Dermis microvascular lymphatic vessel endothelial cell (primary cell): ENCODE data around the gene EXOC6B. TPM values are rescaled to one million over a fixed set of nuclear protein-coding genes. Genes with fewer than 3 reads are reported as not detected.
A peak's percentile ranks its signal among the peaks of the same experiment; 100 is the strongest.
"Not testable (repeated sequence)": the region's sequence is repeated elsewhere in the genome, so short reads cannot be mapped to it uniquely, and the experiment has no call there.

ENCODE experiments used
- DNase-seq, 2 donors: peaks; one replicate each; pipeline versions ENCODE4 v3.0.0 to v3.0.0-alpha.2; 2010; ENCODE audit warnings: low read depth in 2 of 2
- total RNA-seq: library from RNA; depleted of rRNA; stranded (reverse); fragments of >200 nt; gene quantifications from 2 replicates; pipeline ENCODE4 v1.2.1, GENCODE V29; 2014

The EXOC6B gene
- total RNA-seq, 1 donor from 2014 or later = 12.1 TPM

- no peak for DNase-seq
These were observed 211.9 kb downstream of the EXOC6B start for GRCh38 chr2:72613931-72614330.

GRCh38 chr2:72612614-72613160 is 213.1 kb downstream of the EXOC6B start:
- DNase-seq = no peak

DNA sequence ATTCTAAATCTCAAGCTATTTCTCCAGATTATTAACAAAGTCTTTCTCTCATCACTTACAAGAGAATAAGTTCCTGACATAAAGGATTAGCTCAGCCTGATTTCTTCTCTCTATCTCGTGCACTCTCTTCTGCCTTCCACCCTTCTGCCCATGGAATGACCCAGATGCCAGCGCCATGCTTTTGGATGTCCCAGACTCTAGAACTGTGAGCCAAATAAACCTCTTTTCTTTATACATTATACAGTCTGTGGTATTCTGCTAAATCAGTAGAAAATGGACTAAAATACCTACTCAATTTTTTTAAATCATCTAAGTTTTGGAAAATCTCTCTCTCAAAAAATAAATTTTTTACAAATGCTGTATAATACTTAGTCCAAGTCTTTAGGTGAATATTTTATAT is 218.6 kb downstream of the EXOC6B start:
- no peak for DNase-seq

- peak in 1 of 2 donors; percentile 21 for DNase-seq
These were observed 219.9 kb downstream of the EXOC6B start for GRCh38 chr2:72605836-72606442.

- DNase-seq = no peak
These were observed 221.4 kb downstream of the EXOC6B start for GRCh38 chr2:72604468-72604867.

GRCh38 chr2:72603481-72603880 is 222.4 kb downstream of the EXOC6B start:
- no peak for DNase-seq

DNA sequence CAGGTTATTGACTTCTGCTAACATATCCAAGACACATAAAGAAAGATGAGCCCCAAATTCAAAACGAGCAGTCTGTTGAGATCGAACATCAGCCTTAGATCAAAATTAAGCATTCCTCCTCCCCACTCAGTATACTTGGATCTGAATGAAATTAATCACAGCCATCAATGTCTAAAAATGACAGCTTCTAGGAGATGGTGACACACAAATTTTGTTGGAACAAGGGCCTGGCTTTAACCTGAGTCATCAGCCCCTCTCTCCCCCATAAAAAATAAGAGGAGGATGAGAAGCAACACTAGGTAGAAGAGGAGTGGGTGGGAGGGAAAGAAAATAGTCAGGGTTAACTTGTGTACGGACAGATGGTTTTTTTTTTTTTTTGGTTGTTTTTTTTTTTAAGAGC is 223.1 kb downstream of the EXOC6B start:
- no peak for DNase-seq

DNA sequence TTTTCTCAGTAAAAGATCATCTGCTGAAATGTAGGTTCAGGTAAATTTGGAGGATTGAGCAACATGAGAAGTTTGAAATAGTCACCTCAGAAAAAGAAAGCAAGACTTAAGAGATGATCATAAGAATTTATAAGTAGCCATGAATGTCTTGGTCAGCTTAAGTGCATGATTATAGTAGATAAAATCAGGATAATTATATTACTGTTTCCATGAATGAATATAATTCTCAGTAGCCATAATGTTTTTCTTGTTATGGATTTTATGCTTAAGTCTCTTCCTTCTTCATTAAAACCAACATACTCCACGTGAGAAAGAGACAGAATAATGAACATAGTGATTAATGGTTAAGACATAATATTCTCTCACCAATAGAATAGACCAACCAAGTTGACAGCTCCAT is 223.7 kb downstream of the EXOC6B start:
- no peak for DNase-seq

- DNase-seq = not testable (repeated sequence)
These were observed 242.0 kb downstream of the EXOC6B start for GRCh38 chr2:72583836-72584235.

DNA sequence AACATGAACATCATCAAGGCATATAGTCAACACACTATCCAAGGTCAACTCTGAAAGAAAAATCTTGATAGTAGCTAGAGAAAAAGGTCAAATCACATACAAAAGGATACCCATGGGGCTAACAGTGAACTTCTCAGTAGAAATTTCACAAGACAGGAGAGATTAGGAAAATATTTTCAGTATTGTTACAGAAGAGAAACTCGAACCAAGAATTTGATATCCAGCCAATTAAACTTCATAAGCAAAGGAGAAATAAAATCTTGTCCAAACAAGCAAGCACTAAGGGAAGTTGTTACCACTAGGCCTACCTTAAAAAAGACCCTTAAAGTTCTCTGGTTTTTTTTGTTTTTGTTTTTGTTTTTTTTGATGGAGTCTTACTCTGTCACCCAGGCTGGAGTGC is 242.5 kb downstream of the EXOC6B start:
- no peak for DNase-seq

DNA sequence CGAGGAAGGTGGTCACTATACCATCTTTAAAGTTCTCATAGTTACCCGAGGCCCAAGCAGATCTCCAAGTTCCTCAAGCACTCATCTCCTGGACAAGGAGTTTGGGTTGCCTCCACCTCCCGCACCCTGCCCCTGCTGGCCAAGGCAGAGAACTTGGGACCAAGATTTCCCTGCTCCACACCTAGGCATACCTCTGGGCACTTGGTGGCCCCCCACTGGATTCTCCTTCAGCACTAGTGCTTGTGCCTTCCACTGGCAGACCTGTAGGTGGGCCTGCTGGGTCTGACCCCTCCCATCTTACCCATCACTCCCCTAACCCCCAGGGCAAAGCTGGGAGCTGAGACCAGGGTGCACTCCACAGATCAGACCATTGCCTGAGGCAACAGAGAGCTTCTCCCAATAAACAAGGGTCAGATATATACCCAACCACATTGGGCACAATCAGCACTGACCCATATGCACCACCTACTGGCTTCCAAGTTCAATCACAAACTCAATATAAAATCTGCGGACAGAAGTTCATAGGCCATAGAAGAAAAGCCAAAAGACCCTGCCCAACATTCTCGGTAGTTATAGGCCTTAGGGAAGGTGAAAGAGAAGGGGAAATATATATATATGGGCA is 244.2 kb downstream of the EXOC6B start:
- no peak for DNase-seq

DNA sequence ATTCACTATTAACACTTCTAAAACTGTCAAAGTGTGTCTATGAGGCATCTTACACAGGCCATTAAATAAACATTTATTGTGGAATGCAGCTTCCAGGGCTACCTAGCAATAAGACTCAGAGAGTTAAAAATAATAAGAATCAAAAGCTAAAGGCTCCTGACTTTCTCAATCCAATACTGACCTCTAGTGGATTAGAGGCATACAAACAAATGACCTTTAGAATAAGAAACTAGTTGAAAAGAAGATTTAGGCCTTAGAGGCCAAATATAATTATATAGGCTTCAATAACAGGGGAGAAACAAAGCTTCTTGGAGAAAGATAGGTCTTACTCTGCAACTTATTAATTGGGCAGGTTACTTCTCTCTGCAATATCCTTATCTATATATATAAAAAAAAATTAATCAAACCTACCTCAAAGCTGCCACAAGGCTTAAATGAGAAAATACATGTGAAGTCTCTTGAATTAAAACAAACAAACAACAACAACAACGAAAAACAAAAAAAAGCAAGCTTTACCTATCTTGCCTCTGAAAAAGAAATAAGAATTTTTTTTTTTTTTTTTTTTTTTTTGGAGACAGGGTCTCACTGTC is 246.1 kb downstream of the EXOC6B start:
- peak; percentile 26 to 54 for DNase-seq

- DNase-seq = no peak
These were observed 249.0 kb downstream of the EXOC6B start for GRCh38 chr2:72576861-72577260.

DNA sequence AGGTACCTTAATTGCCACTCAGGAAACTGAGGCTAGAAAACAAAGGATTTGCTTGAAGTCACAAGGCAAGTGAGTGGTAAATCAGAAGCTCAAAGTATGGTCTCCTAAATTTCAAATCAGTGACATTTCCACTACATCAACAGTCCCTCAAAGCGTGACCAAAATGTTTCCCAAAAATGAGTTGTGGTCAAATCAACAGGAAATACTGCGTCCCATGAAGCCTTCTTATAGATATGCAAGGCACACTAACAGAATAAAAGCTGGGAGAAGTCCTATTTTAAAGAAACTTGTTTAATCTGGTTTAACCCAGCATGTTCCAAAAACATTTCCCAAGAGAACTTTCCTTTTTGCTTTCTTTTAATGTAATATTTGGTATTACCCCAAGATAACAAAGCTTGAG is 249.4 kb downstream of the EXOC6B start:
- DNase-seq = no peak

GRCh38 chr2:72574886-72575285 is 250.9 kb downstream of the EXOC6B start:
- DNase-seq = no peak

- DNase-seq = no peak
These were observed 252.6 kb downstream of the EXOC6B start for GRCh38 chr2:72573232-72573631.

DNA sequence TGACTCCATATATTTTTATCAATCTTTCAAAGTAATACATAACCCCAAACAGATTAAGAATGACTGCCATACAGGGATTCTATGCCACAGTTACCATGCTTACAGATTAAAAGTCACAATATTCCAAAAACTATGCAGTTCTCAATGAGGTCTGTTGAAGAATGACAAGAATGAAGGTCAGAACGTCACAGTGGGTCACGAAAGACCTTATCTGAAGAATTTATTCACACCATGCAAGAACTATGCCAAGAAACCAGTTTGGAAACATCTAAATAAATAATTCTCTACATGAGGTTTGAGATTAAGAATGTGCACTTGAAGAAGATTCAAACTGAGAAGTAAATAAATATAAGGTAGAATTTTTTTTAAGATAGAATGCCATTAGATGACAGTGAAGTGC is 253.3 kb downstream of the EXOC6B start:
- DNase-seq = no peak

DNA sequence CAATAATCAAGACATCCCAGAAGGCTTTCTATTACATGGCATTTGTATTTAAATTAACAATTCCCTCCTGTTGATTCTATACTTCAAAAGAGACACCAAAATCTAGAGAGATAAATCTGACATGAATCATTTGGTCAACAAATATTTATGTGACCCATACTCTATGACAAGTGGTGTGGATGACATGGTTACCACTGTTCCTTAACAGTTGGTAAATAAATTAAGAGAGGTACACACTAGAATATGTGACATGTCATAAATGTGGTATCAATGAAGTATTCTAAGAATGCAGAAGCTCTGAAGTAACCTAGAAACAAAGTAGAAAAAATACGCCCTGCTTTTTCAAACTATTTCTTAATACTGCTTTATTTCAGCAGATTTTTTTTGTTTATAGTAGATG is 255.4 kb downstream of the EXOC6B start:
- no peak for DNase-seq

DNA sequence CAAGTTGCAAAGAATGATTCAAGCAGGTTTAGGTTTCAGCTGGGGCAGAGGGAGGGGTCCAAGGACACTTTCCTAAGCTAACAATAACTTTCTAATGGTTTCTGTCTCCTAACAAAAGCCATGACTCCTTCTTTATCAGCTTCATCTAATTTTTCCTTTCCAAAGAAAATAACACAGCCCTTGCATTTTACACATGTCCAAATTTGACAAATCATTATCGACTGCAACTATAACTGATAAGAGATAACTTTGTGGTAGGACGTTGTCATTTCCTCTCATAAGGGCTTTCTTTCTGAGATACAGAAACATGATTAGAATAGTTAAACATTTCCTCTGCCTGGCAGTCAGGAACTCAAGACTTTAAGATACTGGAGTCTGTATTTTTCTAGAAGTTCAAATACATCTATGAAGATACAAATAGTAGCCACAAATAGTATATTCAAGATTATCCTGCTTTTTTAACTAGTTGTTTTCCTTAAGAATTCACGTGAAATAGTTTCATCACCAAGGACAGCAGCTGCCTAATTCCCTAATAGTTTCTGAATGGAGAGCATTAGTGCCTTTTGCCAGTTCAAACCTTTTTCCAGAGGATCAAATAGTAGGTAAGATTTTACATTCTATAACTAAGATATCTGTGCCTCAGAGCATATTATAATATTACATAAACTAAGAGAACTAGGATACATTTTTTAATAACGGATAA is 263.2 kb downstream of the EXOC6B start:
- peak in 1 of 2 donors; percentile 63 for DNase-seq

- peak in 1 of 2 donors; percentile 34 for DNase-seq
These were observed 264.1 kb downstream of the EXOC6B start for GRCh38 chr2:72561621-72562318.

DNA sequence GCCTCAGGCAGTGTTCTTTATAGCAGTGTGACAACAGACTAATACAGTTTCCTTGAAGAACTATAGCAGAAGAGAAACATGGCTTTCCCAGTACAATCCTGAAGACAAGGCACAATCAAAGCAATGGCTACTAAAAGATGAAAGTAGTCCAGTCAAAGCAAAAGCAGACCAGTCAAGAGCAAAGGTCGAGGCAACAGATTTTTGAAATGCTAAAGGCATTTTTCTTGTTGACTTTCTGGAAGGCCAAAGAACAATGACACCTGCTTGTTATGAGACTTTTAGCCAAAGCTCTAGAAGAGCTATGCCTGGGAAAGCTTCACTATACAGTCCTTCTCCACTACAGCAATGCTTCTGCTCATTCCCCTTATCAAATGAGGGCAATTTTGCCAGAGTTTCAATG is 269.9 kb downstream of the EXOC6B start:
- no peak for DNase-seq

GRCh38 chr2:72555363-72555762 is 270.5 kb downstream of the EXOC6B start:
- DNase-seq = not testable (repeated sequence)
